Ascending aorta (tissue), 2 donors: ENCODE results near the gene GRPEL1. TPM values are rescaled to one million over a fixed set of nuclear protein-coding genes. Genes with fewer than 3 reads are reported as not detected.

Experiments
- DNase-seq, 2 donors: peaks; one replicate each; pipeline ENCODE4 v3.0.0-alpha.2; 2019; ENCODE audit warnings: low spot score in 2 of 2
- H3K27ac ChIP-seq, 2 donors: fragments of 200-600 bp; sonication (generic); one replicate each; pipeline ENCODE4 v1.5.1; 2016 to 2017; ENCODE audit warnings: mild to moderate bottlenecking in 1 of 2
- H3K27me3 ChIP-seq: fragments of 200-600 bp; sonication (generic); one replicate; pipeline ENCODE4 v1.5.1; 2017
- H3K36me3 ChIP-seq, 2 donors: fragments of 200-600 bp; sonication (generic); one replicate each; pipeline ENCODE4 v1.5.1; 2016
- H3K4me1 ChIP-seq, 2 donors: fragments of 200-600 bp; sonication (generic); one replicate each; pipeline ENCODE4 v1.5.1; 2016 to 2017; ENCODE audit warnings: mild to moderate bottlenecking in 1 of 2
- H3K4me3 ChIP-seq, 2 donors: fragments of 200-600 bp; sonication (generic); one replicate each; pipeline ENCODE4 v1.5.1; 2016 to 2017; ENCODE audit warnings: mild to moderate bottlenecking in 1 of 2
- H3K9me3 ChIP-seq, 2 donors: fragments of 200-600 bp; sonication (generic); one replicate each; pipeline ENCODE4 v1.5.1; 2016
- CTCF ChIP-seq, 3 experiments: fragments of 200-600 bp in 2 of 3; fragments of 450-650 bp in 1 of 3; sonication (generic) in 2 of 3; IDR thresholded peaks; one replicate each; pipeline ENCODE4 v1.5.1; 2016 to 2019; ENCODE audit warnings: antibody characterized with exemption in 3 of 3, mild to moderate bottlenecking in 1 of 3, moderate library complexity in 1 of 3
- intact Hi-C: fragments of 100-400 bp; cut with DNase I; formaldehyde crosslinking; loops from one replicate; pipeline ENCODE4 v1.15.1; 2023
- total RNA-seq: library from RNA; depleted of rRNA; stranded (reverse); fragments of >200 nt; gene quantifications from one replicate; pipeline ENCODE4 v1.1.0, GENCODE V29; 2016

Gene GRPEL1
- total RNA-seq, 1 donor from 2014 or later, result 42.5 TPM

- intact Hi-C loops, result loop anchor here (5.0 kb wide), 3 partner anchors 285 to 425 kb away; partner anchors contain the start of genes BLOC1S4, KIAA0232 and MRFAP1
- Histone ChIP-seq H3K9me3 (no peaks in the 10 kb centered on the region), H3K36me3 (peaks cover 9 to 24% of the 10 kb centered on the region in 2 donors), H3K27me3 (no peaks in the 10 kb centered on the region), H3K4me3 (peak overlapping the region; percentile 90 to 94), H3K27ac (peak overlapping the region; percentile 86 to 95), H3K4me1 (peaks cover 10 to 18% of the 10 kb centered on the region in 2 donors)
- no peak for TF ChIP-seq CTCF (IDR thresholded peaks at IDR 0.05)
- no peak for DNase-seq
Measured at GRCh38 chr4:7067126-7067451, 775 bp downstream of the GRPEL1 start.

GRCh38 chr4:7066493-7066892 lies 1.4 kb downstream of the GRPEL1 start:
- intact Hi-C loops, result loop anchor here (5.0 kb wide), 3 partner anchors 284 to 424 kb away; partner anchors contain the start of genes BLOC1S4, KIAA0232 and MRFAP1
- peak in 1 of 2 donors; percentile 58 for DNase-seq
- Histone ChIP-seq H3K9me3 (no peaks in the 10 kb centered on the region), H3K36me3 (peaks cover 15 to 30% of the 10 kb centered on the region in 2 donors), H3K4me1 (peaks cover 10 to 18% of the 10 kb centered on the region in 2 donors), H3K27ac (no peak overlapping the region), H3K4me3 (peak overlapping the region; percentile 90 to 94), H3K27me3 (no peaks in the 10 kb centered on the region)
- no peak for TF ChIP-seq CTCF (IDR thresholded peaks at IDR 0.05)

GRCh38 chr4:7066006-7066405 lies 1.9 kb downstream of the GRPEL1 start:
- Histone ChIP-seq H3K9me3 (no peaks in the 10 kb centered on the region), H3K27me3 (no peaks in the 10 kb centered on the region), H3K4me3 (no peak overlapping the region), H3K27ac (no peak overlapping the region), H3K4me1 (peaks cover 10 to 18% of the 10 kb centered on the region in 2 donors), H3K36me3 (peaks cover 20 to 35% of the 10 kb centered on the region in 2 donors)
- TF ChIP-seq CTCF (IDR thresholded peaks at IDR 0.05), result no peak
- intact Hi-C loops, result loop anchor here (5.0 kb wide), 3 partner anchors 284 to 424 kb away; partner anchors contain the start of genes BLOC1S4, KIAA0232 and MRFAP1
- peak in 1 of 2 donors; percentile 28 for DNase-seq

- TF ChIP-seq CTCF (IDR thresholded peaks at IDR 0.05), result no peak
- Histone ChIP-seq H3K4me3 (no peak overlapping the region), H3K9me3 (no peaks in the 10 kb centered on the region), H3K27me3 (no peaks in the 10 kb centered on the region), H3K4me1 (peaks cover 5 to 12% of the 10 kb centered on the region in 2 donors), H3K27ac (no peak overlapping the region), H3K36me3 (peaks cover 28 to 58% of the 10 kb centered on the region in 2 donors)
- intact Hi-C loops, result no loop called here
- DNase-seq, result peak in 1 of 2 donors; percentile 52
Measured at GRCh38 chr4:7063362-7063761, 4.5 kb downstream of the GRPEL1 start.

- no peak for DNase-seq
- H3K4me3 ChIP-seq, result no peak overlapping the region
- peaks cover 28 to 58% of the 10 kb centered on the region in 2 donors for H3K36me3 ChIP-seq
- H3K27ac ChIP-seq, result no peak overlapping the region
- H3K27me3 ChIP-seq, result no peaks in the 10 kb centered on the region
- peaks cover 5 to 12% of the 10 kb centered on the region in 2 donors for H3K4me1 ChIP-seq
- no peak for TF ChIP-seq CTCF (IDR thresholded peaks at IDR 0.05)
- intact Hi-C loops, result no loop called here
- H3K9me3 ChIP-seq, result no peaks in the 10 kb centered on the region
Measured at GRCh38 chr4:7062816-7063215, 5.0 kb downstream of the GRPEL1 start.

GRCh38 chr4:7061815-7062214 lies 6.0 kb downstream of the GRPEL1 start:
- H3K27me3 ChIP-seq, result no peaks in the 10 kb centered on the region
- no peak overlapping the region for H3K27ac ChIP-seq
- intact Hi-C loops, result no loop called here
- peaks cover 28 to 65% of the 10 kb centered on the region in 2 donors for H3K36me3 ChIP-seq
- H3K9me3 ChIP-seq, result no peaks in the 10 kb centered on the region
- H3K4me3 ChIP-seq, result no peak overlapping the region
- peak in 1 of 2 donors; percentile 45 for DNase-seq
- peaks cover 5 to 9% of the 10 kb centered on the region in 2 donors for H3K4me1 ChIP-seq
- TF ChIP-seq CTCF (IDR thresholded peaks at IDR 0.05), result no peak
